ENCODE data around the gene SHF. TPM values are rescaled to one million over a fixed set of nuclear protein-coding genes. Genes with fewer than 3 reads are reported as not detected.
A peak's percentile ranks its signal among the peaks of the same experiment; 100 is the strongest.

SHF gene
- total and polyA plus RNA-seq, 12 donors = 2.4 to 8.4 (median 5.6) TPM

DNA sequence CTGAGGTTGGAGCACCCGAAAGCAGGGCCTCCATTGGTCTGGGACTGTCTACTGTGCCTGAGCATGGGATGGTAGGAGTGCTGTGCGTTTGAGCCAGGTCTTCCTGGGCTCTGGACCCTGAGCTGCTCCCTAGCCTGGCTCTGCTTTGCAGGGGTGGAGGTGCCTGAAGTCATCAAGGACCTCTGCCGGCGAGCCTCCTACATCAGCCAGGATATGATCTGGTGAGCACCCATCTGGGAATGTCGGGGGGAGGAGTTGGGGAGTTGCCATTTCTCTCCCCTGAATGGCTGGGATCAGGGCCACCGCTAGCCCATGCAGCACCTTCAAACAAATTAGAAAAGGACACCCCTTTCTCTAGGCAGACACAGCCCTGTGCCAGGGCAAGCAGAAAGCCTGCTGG is 37.3 kb downstream of the SHF start:
- Histone ChIP-seq H3K9me3 (no peaks in the 10 kb centered on the region), H3K4me1 (no peaks in the 10 kb centered on the region), H3K27me3 (no peaks in the 10 kb centered on the region), H3K27ac (no peak overlapping the region), H3K4me3 (no peak overlapping the region), H3K36me3 (peaks cover 0 to 9% (median 0%) of the 10 kb centered on the region in 9 donors)
- TF ChIP-seq, protein P1, sequence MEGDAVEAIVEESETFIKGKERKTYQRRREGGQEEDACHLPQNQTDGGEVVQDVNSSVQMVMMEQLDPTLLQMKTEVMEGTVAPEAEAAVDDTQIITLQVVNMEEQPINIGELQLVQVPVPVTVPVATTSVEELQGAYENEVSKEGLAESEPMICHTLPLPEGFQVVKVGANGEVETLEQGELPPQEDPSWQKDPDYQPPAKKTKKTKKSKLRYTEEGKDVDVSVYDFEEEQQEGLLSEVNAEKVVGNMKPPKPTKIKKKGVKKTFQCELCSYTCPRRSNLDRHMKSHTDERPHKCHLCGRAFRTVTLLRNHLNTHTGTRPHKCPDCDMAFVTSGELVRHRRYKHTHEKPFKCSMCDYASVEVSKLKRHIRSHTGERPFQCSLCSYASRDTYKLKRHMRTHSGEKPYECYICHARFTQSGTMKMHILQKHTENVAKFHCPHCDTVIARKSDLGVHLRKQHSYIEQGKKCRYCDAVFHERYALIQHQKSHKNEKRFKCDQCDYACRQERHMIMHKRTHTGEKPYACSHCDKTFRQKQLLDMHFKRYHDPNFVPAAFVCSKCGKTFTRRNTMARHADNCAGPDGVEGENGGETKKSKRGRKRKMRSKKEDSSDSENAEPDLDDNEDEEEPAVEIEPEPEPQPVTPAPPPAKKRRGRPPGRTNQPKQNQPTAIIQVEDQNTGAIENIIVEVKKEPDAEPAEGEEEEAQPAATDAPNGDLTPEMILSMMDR (IDR thresholded peaks at IDR 0.05) = no peak
- ATAC-seq = peak in 1 of 8 donors; percentile 16
- WGBS, 2 donors = 71 to 76% methylated on average over 6 of the region's 6 CpGs
- DNase-seq = no peak
- intact Hi-C loops (cut with DNase I) = no loop called here

DNA sequence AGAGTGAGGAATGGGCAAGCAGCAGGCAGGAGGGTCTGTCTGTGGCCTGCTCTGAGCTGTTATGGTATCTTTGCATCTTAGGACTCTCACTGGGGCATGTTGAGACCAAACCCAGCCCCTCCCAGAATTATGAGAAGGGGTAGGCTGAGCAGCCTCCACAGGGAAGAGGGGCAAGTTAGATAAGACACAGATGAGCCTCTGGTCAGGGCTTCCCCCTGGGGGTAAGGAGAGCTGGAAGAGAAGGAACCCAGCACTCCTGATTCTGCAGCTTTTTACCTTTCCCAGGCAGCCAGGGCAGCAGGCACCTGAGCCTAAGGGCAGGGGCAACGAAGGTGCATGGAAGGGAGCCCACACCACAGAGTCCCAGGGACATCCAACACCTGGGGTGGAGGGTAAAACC is 38.7 kb downstream of the SHF start:
- DNase-seq (no peak), ATAC-seq (no peak)
- Histone ChIP-seq H3K36me3 (peaks cover 0 to 9% (median 0%) of the 10 kb centered on the region in 9 donors), H3K9me3 (no peaks in the 10 kb centered on the region), H3K4me3 (no peak overlapping the region), H3K27me3 (peaks cover 0 to 3% (median 0%) of the 10 kb centered on the region in 7 donors), H3K27ac (no peak overlapping the region), H3K4me1 (no peaks in the 10 kb centered on the region)
- 86 to 93% methylated on average over 1 of the region's 1 CpG for WGBS, 2 donors
- TF ChIP-seq, protein P1 (IDR thresholded peaks at IDR 0.05) = no peak
- intact Hi-C loops (cut with DNase I) = no loop called here

DNA sequence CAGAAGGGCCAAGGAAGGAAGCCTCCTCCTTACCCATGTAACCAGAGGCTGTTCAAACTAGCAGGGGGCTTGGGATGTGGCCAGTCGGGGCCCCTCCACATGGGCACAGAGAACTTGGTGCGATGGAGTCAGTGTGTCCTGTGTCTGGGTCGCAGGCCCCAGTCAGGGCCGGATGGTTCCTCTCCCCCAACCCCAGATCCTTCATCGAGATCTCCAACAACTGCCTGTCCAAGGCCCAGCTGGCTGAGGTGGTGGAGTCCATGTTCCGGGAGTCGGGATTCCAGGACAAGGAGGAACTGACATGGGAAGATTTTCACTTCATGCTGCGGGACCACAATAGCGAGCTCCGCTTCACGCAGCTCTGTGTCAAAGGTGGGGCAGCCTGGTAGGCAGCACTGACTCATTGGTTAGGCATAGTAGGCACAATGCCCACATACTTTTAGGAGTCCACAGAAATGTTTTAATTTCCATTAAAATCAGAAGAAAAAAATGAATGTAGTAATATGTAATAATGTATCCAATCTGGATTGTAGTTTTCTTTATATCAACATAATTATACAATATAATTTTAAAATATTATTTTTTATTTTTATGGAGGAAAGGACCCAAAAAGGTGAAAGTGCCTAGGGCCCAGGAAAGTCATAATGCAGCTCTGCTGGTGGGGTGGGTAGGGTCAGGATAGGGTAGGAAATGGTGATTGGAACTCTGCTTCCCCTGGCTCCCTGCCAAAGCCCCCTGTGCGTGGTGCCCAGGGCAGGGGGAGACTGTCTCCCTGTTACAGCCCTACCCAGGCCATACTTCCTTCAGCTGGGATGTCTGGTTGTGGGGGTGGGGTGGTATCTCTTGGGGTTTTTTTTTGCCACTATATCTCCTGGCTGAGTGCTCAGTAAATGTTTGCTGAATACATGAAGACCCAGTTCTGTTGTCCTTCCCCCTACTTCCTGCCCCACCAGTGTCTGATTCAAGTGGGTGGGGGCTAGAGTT is 39.4 kb downstream of the SHF start:
- H3K36me3 ChIP-seq = peaks cover 0 to 9% (median 0%) of the 10 kb centered on the region in 9 donors
- H3K4me3 ChIP-seq = no peak overlapping the region
- no peaks in the 10 kb centered on the region for H3K4me1 ChIP-seq
- peaks cover 0 to 10% (median 0%) of the 10 kb centered on the region in 7 donors for H3K27me3 ChIP-seq
- H3K27ac ChIP-seq = no peak overlapping the region
- WGBS, 2 donors = 87% methylated on average over 12 of the region's 12 CpGs
- intact Hi-C loops (cut with DNase I) = no loop called here
- no peak for DNase-seq
- TF ChIP-seq, protein P1 (IDR thresholded peaks at IDR 0.05) = no peak
- H3K9me3 ChIP-seq = no peaks in the 10 kb centered on the region
- no peak for ATAC-seq

DNA sequence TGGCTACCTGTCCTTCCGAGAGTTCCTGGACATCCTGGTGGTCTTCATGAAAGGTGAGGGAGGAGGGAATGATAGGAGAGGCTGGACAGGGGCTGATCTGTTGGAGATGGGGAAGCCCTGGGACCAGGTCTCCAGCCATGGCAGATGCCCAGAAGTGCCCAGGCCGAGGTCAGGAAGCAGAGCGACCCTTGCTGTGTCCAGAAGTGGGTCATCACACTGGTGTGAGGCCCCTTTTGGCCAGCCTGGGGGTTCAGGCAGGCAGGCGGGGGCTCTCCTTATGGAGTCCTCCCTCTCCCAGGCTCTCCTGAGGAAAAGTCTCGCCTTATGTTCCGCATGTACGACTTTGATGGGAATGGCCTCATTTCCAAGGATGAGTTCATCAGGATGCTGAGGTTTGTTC is 40.2 kb downstream of the SHF start:
- no peak overlapping the region for H3K4me3 ChIP-seq
- peaks cover 0 to 17% (median 0%) of the 10 kb centered on the region in 7 donors for H3K27me3 ChIP-seq
- no peaks in the 10 kb centered on the region for H3K9me3 ChIP-seq
- TF ChIP-seq, protein P1 (IDR thresholded peaks at IDR 0.05) = no peak
- WGBS, 2 donors = 94 to 96% methylated on average over 7 of the region's 7 CpGs
- ATAC-seq = no peak
- DNase-seq = no peak
- H3K27ac ChIP-seq = no peak overlapping the region
- intact Hi-C loops (cut with DNase I) = no loop called here
- no peaks in the 10 kb centered on the region for H3K4me1 ChIP-seq
- H3K36me3 ChIP-seq = peaks cover 0 to 8% (median 0%) of the 10 kb centered on the region in 9 donors
